Measurements from ENCODE around the gene LKAAEAR1.
A peak's percentile ranks its signal among the peaks of the same experiment; 100 is the strongest.
"Not testable (repeated sequence)": the region's sequence is repeated elsewhere in the genome, so short reads cannot be mapped to it uniquely, and the experiment has no call there.

Gene LKAAEAR1

GRCh38 chr20:64083804-64084684 is at the start of gene LKAAEAR1:
TSS of gene LKAAEAR1 (minus strand) at chr20:64084398. CDS start at chr20:64084219, 179 bp downstream.
- no peak for DNase-seq (ENCODE audit: low spot score)

GRCh38 chr20:64131406-64131805 is 47.2 kb upstream of the LKAAEAR1 start:
- DNase-seq (ENCODE audit: low spot score), result peak; percentile 73

- no peak for DNase-seq (ENCODE audit: low spot score)
These were observed 46.7 kb upstream of the LKAAEAR1 start for GRCh38 chr20:64130876-64131275.

GRCh38 chr20:64130271-64130670 is 46.1 kb upstream of the LKAAEAR1 start:
- no peak for DNase-seq (ENCODE audit: low spot score)

GRCh38 chr20:64129146-64129782 is 45.1 kb upstream of the LKAAEAR1 start:
- DNase-seq (ENCODE audit: low spot score), result no peak

GRCh38 chr20:64123517-64123916 is 39.3 kb upstream of the LKAAEAR1 start:
- not testable (repeated sequence) for DNase-seq (ENCODE audit: low spot score)

- DNase-seq (ENCODE audit: low spot score), result not testable (repeated sequence)
These were observed 38.7 kb upstream of the LKAAEAR1 start for GRCh38 chr20:64122927-64123326.

GRCh38 chr20:64121586-64121985 is 37.4 kb upstream of the LKAAEAR1 start:
- no peak for DNase-seq (ENCODE audit: low spot score)

- no peak for DNase-seq (ENCODE audit: low spot score)
These were observed 35.6 kb upstream of the LKAAEAR1 start for GRCh38 chr20:64119681-64120341.

GRCh38 chr20:64119301-64119680 is 35.1 kb upstream of the LKAAEAR1 start:
- peak; percentile 20 for DNase-seq (ENCODE audit: low spot score)

GRCh38 chr20:64117432-64117777 is 33.2 kb upstream of the LKAAEAR1 start:
- not testable (repeated sequence) for DNase-seq (ENCODE audit: low spot score)

GRCh38 chr20:64116541-64117431 is 32.6 kb upstream of the LKAAEAR1 start:
- no peak for DNase-seq (ENCODE audit: low spot score)

- no peak for DNase-seq (ENCODE audit: low spot score)
These were observed 31.8 kb upstream of the LKAAEAR1 start for GRCh38 chr20:64116016-64116415.

GRCh38 chr20:64115171-64115911 is 31.1 kb upstream of the LKAAEAR1 start:
- DNase-seq (ENCODE audit: low spot score), result peak; percentile 95

GRCh38 chr20:64114356-64114971 is 30.3 kb upstream of the LKAAEAR1 start:
- no peak for DNase-seq (ENCODE audit: low spot score)

GRCh38 chr20:64113796-64114355 is 29.7 kb upstream of the LKAAEAR1 start:
- DNase-seq (ENCODE audit: low spot score), result no peak

GRCh38 chr20:64113444-64113775 is 29.2 kb upstream of the LKAAEAR1 start:
- DNase-seq (ENCODE audit: low spot score), result peak; percentile 23

GRCh38 chr20:64112691-64113443 is 28.7 kb upstream of the LKAAEAR1 start:
- DNase-seq (ENCODE audit: low spot score), result peak; percentile 64

GRCh38 chr20:64111841-64112641 is 27.8 kb upstream of the LKAAEAR1 start:
- DNase-seq (ENCODE audit: low spot score), result no peak
